ENCODE results near the gene ZNF331. TPM values are rescaled to one million over a fixed set of nuclear protein-coding genes. Genes with fewer than 3 reads are reported as not detected.

ZNF331 gene
- total and polyA plus RNA-seq, 2 of the 4 experiments (the other 2 are of a cell fraction), result 6.6 to 11.1 TPM

DNA sequence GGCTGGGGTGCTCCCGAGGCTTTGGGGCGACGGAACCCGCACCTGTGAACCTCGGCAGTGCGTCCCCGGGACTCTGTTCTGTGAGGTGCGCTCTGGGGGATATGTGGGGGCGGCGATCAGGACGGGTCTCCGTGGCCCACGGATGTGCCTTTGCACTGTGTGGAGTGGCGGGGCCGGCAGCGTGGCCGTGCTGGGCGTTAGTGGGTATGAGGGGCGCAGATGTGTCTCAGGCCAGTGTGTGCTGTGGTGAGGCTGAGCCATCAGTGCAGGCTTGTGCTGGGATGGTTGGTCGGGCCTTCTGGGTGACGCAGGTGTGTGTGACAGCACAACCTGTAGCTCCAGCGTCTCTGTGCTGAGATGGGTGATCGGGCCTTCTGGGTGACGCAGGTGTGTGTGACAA, 16.9 kb downstream of the ZNF331 start:
- H2AK5ac ChIP-seq (ENCODE audit: low read depth, low read length), result 0 out of 2 replicates have a peak overlapping the region, but pooled peaks have one; percentile 12
- CTCF ChIA-PET, result no interaction called here
- H4K20me1 ChIP-seq (ENCODE audit: insufficient read depth, low read length), result no peaks in the 10 kb centered on the region
- DNase-seq (no peak), ATAC-seq (ENCODE audit: low read depth) (peak; percentile 12; the same call in 1 of the 2 replicates)
- H2BK120ac ChIP-seq (ENCODE audit: low read depth, low read length), result no peak overlapping the region
- no peak overlapping the region; the same call in 1 of the 2 replicates for H4K91ac ChIP-seq (ENCODE audit: insufficient read depth, low read depth, low read length)
- no TSS peak for BruUV-seq (replicated peaks)
- H2BK20ac ChIP-seq (ENCODE audit: low read depth, low read length), result no peak overlapping the region
- peak overlapping the region; percentile 76 for H3K4me3 ChIP-seq (ENCODE audit: insufficient read depth, low read depth, low read length)
- peak overlapping the region; percentile 33; the same call in 1 of the 2 replicates for H4K5ac ChIP-seq (ENCODE audit: low read depth, low read length)
- H3K23ac ChIP-seq (ENCODE audit: low read depth, low read length), result no peak overlapping the region
- peaks cover 2% of the 10 kb centered on the region for H3K36me3 ChIP-seq (ENCODE audit: control insufficient read depth, insufficient read depth, low read length)
- H3K9ac ChIP-seq (ENCODE audit: low read depth, low read length), result peak overlapping the region; percentile 40
- peak overlapping the region; percentile 33; the same call in 1 of the 2 replicates for H3K18ac ChIP-seq (ENCODE audit: low read depth, low read length)
- no peaks in the 10 kb centered on the region for H3K9me1 ChIP-seq (ENCODE audit: insufficient read depth, low read length)
- H2AFZ ChIP-seq (replicated peaks; ENCODE audit: low read length, poor library complexity), result peak overlapping the region; percentile 89
- H4K8ac ChIP-seq (ENCODE audit: low read depth in 2 of 2, low read length in 2 of 2), result peak overlapping the region; percentile 10 to 51; a peak in 2 of 4 replicates
- peaks cover 3 to 13% of the 10 kb centered on the region in 2 experiments; a peak in 2 of 4 replicates for H3K79me1 ChIP-seq (ENCODE audit: low read depth in 1 of 2, low read length in 2 of 2)
- H3K4ac ChIP-seq (ENCODE audit: low read depth, low read length), result peak overlapping the region; percentile 21
- 45% methylated on average over 2 of the region's 24 CpGs; no CpG with 5 or more reads in 1 of the 2 experiments for WGBS, 2 experiments (ENCODE audit: extremely low coverage in 2 of 2, insufficient read length in 1 of 2)
- POLR2A ChIA-PET (ENCODE audit: unreplicated experiment), result no interaction called here
- peak overlapping the region; percentile 69 for H3K4me2 ChIP-seq (ENCODE audit: low read depth, low read length)
- H2AK9ac ChIP-seq (replicated peaks; ENCODE audit: low read depth, low read length, poor library complexity), result no peak overlapping the region
- H3K14ac ChIP-seq (replicated peaks; ENCODE audit: low read depth, low read length), result peak overlapping the region; percentile 57; the same call in 1 of the 2 replicates
- no peak overlapping the region for H2BK15ac ChIP-seq (ENCODE audit: low read depth, low read length)
- H2BK5ac ChIP-seq (ENCODE audit: low read depth, low read length, poor library complexity, severe bottlenecking), result peak overlapping the region; percentile 33
- intact Hi-C loops (cut with micrococcal nuclease), result no loop called here
- peak overlapping the region; percentile 47 for H3K27ac ChIP-seq (ENCODE audit: insufficient read depth, low read length)
- in situ Hi-C loops (cut with MboI; ENCODE audit: low sequenced_read_pairs), result no loop called here
- H3K9me3 ChIP-seq (ENCODE audit: control insufficient read depth, insufficient read depth, low read length), result no peaks in the 10 kb centered on the region
- no peaks in the 10 kb centered on the region; the same call in 1 of the 2 replicates for H3K4me1 ChIP-seq (ENCODE audit: control insufficient read depth, insufficient read depth, low read length)
- TF ChIP-seq CEBPB (IDR thresholded peaks at IDR 0.05; ENCODE audit: low read depth, low read length) (no peak), POLR2A (IDR thresholded peaks at IDR 0.05; ENCODE audit: low read depth, low read length) (peak; percentile 85), BHLHE40 (IDR thresholded peaks at IDR 0.05; ENCODE audit: low read depth, low read length) (no peak)
- H3K27me3 ChIP-seq (ENCODE audit: control insufficient read depth, insufficient read depth, low read length), result no peaks in the 10 kb centered on the region
- no peak overlapping the region for H3K56ac ChIP-seq (ENCODE audit: extremely low read depth, insufficient read depth, low read length)
- dilution Hi-C loops (cut with HindIII; ENCODE audit: low sequenced_read_pairs, unreplicated experiment), result no loop called here

Data from IMR-90 (cell line).